GM10266 (cell line): ENCODE data around the gene PIP5K1B.

Experiments
- DNase-seq: peaks from one replicate; pipeline ENCODE4 v3.0.0; 2012; ENCODE audit errors: extremely low spot score
- TF ChIP-seq, protein P1 (sequence below): IDR thresholded peaks from 2 replicates; pipeline ENCODE4 v1.5.1; 2012; ENCODE audit warnings: mild to moderate bottlenecking, low read depth; ENCODE audit not compliant: control insufficient read depth, insufficient read depth; ENCODE audit errors: missing control alignments

PIP5K1B gene

DNA sequence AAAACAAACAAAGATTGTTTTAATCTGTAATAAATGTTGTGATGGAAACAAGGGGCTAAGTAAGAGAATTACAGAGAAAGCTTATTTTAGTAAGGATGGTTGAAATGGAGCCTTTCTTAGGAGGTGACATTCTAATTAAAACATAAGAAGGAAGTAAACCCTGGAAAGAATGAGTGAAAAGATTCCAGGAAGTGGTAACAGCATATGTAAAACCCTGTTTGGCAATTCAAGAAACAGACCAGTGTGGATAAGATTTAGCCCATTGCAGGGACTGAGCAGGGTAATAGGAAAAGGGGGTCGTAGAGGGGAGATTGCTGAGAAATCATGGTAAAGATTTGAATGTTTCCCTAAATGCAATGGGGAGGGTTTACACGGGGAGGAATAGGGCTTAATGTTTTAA lies 21.6 kb upstream of the PIP5K1B start:
- TF ChIP-seq, protein P1, sequence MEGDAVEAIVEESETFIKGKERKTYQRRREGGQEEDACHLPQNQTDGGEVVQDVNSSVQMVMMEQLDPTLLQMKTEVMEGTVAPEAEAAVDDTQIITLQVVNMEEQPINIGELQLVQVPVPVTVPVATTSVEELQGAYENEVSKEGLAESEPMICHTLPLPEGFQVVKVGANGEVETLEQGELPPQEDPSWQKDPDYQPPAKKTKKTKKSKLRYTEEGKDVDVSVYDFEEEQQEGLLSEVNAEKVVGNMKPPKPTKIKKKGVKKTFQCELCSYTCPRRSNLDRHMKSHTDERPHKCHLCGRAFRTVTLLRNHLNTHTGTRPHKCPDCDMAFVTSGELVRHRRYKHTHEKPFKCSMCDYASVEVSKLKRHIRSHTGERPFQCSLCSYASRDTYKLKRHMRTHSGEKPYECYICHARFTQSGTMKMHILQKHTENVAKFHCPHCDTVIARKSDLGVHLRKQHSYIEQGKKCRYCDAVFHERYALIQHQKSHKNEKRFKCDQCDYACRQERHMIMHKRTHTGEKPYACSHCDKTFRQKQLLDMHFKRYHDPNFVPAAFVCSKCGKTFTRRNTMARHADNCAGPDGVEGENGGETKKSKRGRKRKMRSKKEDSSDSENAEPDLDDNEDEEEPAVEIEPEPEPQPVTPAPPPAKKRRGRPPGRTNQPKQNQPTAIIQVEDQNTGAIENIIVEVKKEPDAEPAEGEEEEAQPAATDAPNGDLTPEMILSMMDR = no peak
- DNase-seq = no peak

DNA sequence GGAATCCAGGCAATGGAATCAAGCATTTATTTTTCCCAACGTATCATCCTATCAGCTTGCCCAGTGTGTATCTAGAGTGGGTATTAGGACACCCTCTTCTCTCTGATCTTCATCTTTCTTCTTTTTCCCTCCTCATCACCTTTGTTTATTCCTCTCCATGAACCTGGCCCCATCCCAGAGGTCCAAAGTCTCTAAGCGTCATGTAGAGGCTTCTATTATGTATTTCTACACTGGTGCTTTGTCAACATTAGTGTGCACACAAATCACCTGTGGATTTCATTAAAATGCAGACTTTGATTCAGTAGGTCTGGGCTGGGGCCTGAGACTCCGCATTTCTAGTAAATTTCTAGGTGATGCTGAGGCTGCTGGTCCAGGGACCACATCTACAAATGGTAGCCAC lies 19.8 kb upstream of the PIP5K1B start:
- no peak for DNase-seq
- TF ChIP-seq, protein P1 = no peak

GRCh38 chr9:68685770-68686169 lies 19.3 kb upstream of the PIP5K1B start:
- DNase-seq = peak; percentile 68
- TF ChIP-seq, protein P1 = peak; percentile 73

- no peak for DNase-seq
- TF ChIP-seq, protein P1 = no peak
These were observed 15.0 kb upstream of the PIP5K1B start for GRCh38 chr9:68690088-68690487.

- TF ChIP-seq, protein P1 = no peak
- no peak for DNase-seq
These were observed 12.5 kb upstream of the PIP5K1B start for GRCh38 chr9:68692519-68692918.

- TF ChIP-seq, protein P1 = no peak
- DNase-seq = no peak
These were observed 10.9 kb upstream of the PIP5K1B start for GRCh38 chr9:68694125-68694524.

DNA sequence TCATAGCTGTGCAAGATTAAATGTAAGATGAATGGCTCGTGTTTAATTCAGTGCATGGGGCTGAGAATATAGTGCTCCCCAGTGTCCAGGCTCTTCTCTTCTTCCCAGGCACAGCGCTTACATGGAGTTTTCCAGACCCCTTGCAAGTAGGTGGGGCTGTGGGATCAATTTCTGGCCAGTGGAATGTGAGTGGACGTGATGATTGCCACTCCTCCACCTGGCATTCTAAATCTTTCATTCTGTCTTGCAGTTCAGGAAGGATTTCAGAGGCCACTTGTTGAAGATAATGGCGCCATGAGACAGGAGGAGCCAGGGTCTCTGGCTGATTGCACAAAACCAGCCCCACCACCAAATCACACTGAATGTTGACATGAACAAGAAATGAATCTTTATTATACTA lies 7.2 kb upstream of the PIP5K1B start:
- DNase-seq = no peak
- TF ChIP-seq, protein P1 = no peak
